ENCODE results near the gene ITGA4. TPM values are rescaled to one million over a fixed set of nuclear protein-coding genes. Genes with fewer than 3 reads are reported as not detected.

The ITGA4 gene
- total RNA-seq, 1 experiment from 2014 or later = 4.6 TPM

- H3K4me3 ChIP-seq (ENCODE audit: low read depth, low read length, poor library complexity, severe bottlenecking) = no peak overlapping the region
- POLR2A ChIA-PET (ENCODE audit: low non-redundant PET) = no interaction called here
- no peak overlapping the region for H3K27ac ChIP-seq (ENCODE audit: low read depth, low read length, poor library complexity, severe bottlenecking)
- BruUV-seq (replicated peaks) = no TSS peak
- no peaks in the 10 kb centered on the region for H3K36me3 ChIP-seq (ENCODE audit: insufficient read depth, low read length, poor library complexity, severe bottlenecking)
- H3K4me1 ChIP-seq (ENCODE audit: insufficient read depth, low read length, poor library complexity, severe bottlenecking) = no peaks in the 10 kb centered on the region
- no peaks in the 10 kb centered on the region for H3K27me3 ChIP-seq (replicated peaks; ENCODE audit: insufficient read depth, low read depth, low read length, poor library complexity)
- H3K9me3 ChIP-seq (ENCODE audit: low read depth, low read length, poor library complexity, severe bottlenecking) = no peaks in the 10 kb centered on the region
- intact Hi-C loops (cut with micrococcal nuclease; ENCODE audit: unreplicated experiment) = no loop called here
- CTCF ChIA-PET = no interaction called here
- TF ChIP-seq CTCF (conservative IDR thresholded peaks at IDR 0.05; ENCODE audit: low read depth, low read length) (no peak), EZH2 (IDR thresholded peaks at IDR 0.05; ENCODE audit: borderline replicate concordance, low read depth, low read length, poor library complexity, severe bottlenecking) (no peak)
- DNase-seq (ENCODE audit: low spot score) = no peak
Measured at GRCh38 chr2:181542170-181542569, 85.0 kb downstream of the ITGA4 start.

- Histone ChIP-seq H3K36me3 (ENCODE audit: insufficient read depth, low read length, poor library complexity, severe bottlenecking) (no peaks in the 10 kb centered on the region), H3K27ac (ENCODE audit: low read depth, low read length, poor library complexity, severe bottlenecking) (no peak overlapping the region), H3K4me3 (ENCODE audit: low read depth, low read length, poor library complexity, severe bottlenecking) (no peak overlapping the region), H3K4me1 (ENCODE audit: insufficient read depth, low read length, poor library complexity, severe bottlenecking) (no peaks in the 10 kb centered on the region), H3K27me3 (replicated peaks; ENCODE audit: insufficient read depth, low read depth, low read length, poor library complexity) (no peaks in the 10 kb centered on the region), H3K9me3 (ENCODE audit: low read depth, low read length, poor library complexity, severe bottlenecking) (no peaks in the 10 kb centered on the region)
- DNase-seq (ENCODE audit: low spot score) = no peak
- intact Hi-C loops (cut with micrococcal nuclease; ENCODE audit: unreplicated experiment) = no loop called here
- no TSS peak for BruUV-seq (replicated peaks)
- TF ChIP-seq CTCF (conservative IDR thresholded peaks at IDR 0.05; ENCODE audit: low read depth, low read length) (no peak), EZH2 (IDR thresholded peaks at IDR 0.05; ENCODE audit: borderline replicate concordance, low read depth, low read length, poor library complexity, severe bottlenecking) (no peak)
- POLR2A ChIA-PET (ENCODE audit: low non-redundant PET) = no interaction called here
- CTCF ChIA-PET = no interaction called here
Measured at GRCh38 chr2:181546086-181546485, 88.9 kb downstream of the ITGA4 start.

- no peaks in the 10 kb centered on the region for H3K27me3 ChIP-seq (replicated peaks; ENCODE audit: insufficient read depth, low read depth, low read length, poor library complexity)
- ChIA-PET CTCF (no interaction called here), POLR2A (ENCODE audit: low non-redundant PET) (no interaction called here)
- BruUV-seq (replicated peaks) = no TSS peak
- DNase-seq (ENCODE audit: low spot score) = no peak
- H3K4me3 ChIP-seq (ENCODE audit: low read depth, low read length, poor library complexity, severe bottlenecking) = no peak overlapping the region
- TF ChIP-seq CTCF (conservative IDR thresholded peaks at IDR 0.05; ENCODE audit: low read depth, low read length) (no peak), EZH2 (IDR thresholded peaks at IDR 0.05; ENCODE audit: borderline replicate concordance, low read depth, low read length, poor library complexity, severe bottlenecking) (no peak)
- H3K9me3 ChIP-seq (ENCODE audit: low read depth, low read length, poor library complexity, severe bottlenecking) = no peaks in the 10 kb centered on the region
- intact Hi-C loops (cut with micrococcal nuclease; ENCODE audit: unreplicated experiment) = no loop called here
- H3K4me1 ChIP-seq (ENCODE audit: insufficient read depth, low read length, poor library complexity, severe bottlenecking) = peaks cover 14% of the 10 kb centered on the region
- no peaks in the 10 kb centered on the region for H3K36me3 ChIP-seq (ENCODE audit: insufficient read depth, low read length, poor library complexity, severe bottlenecking)
- no peak overlapping the region for H3K27ac ChIP-seq (ENCODE audit: low read depth, low read length, poor library complexity, severe bottlenecking)
Measured at GRCh38 chr2:181552808-181553207, 95.6 kb downstream of the ITGA4 start.

Measured in A673 (cell line).